HG02642 (cell line): Measurements from ENCODE around the gene DLGAP4.

ENCODE experiments used
- ATAC-seq: cut with Tn5 transposase; IDR thresholded peaks from one replicate; pipeline ENCODE4 v1.9.1; 2021; ENCODE audit warnings: mild to moderate bottlenecking; ENCODE audit not compliant: unreplicated experiment, poor library complexity

Gene DLGAP4

DNA sequence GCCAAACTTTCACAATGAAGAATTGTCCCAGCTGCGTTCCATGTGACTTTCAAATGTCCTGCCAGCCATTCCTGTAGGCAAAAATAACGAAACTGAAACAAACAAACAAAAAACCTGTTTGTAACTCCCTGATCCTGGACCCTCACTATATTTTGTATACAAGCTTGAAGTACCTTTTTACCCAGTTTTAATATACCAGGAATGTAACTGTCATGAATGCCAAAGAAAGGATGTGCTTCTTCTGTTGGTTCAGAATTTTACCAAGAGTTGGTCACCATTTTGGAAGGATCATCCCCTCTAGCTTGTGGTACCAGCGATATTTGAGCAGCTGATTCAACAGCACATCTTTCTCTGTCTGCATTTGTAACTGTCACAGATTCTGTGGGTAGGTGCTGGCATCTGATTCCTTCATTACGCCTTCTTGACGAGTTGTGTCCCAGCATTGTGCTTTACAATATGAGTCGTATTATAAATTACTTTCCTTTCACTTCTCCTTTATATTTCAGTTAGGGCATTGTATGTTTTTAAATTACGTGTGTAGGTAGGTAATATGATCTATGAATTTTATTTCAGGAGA lies 93.9 kb downstream of the DLGAP4 start:
- ATAC-seq = no peak

DNA sequence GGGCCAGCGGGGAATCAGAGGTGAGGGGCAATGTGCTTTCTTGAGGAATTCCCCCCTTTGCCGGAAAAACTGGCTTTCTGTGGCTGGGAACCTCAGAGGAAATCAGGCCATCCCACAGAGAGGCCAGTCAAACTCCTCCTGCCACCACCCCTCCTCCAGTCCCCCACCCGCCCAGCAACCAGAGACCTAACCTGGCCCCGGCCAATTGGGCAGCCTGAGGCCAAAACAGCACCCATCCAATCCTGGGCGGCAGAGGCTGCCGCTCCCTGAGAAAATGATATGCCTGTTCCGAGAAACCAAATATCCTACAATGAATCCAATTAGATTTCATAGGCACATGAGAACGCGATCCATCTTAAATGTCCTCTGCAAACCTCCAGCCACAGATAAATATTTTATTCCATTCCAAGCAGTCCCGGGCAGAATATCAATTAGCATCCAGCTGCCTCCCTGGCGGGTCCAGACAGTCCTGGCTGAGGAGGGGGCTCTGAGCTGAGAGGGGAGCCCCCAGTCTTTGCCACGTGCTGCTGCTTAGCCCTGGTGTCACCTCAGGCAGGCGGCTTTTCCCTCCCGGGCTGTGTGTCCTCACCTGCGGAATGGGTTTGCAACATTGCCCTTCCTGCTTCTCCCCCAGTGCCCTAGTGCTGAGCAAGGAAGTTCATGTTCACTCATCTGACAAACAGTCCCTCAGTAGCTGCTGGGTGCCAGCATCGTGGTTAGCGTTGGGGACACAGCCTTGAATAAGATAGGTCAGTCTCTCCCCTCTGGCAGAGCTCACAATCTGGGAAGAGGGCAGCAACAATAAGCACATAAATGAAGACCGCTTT lies 95.0 kb downstream of the DLGAP4 start:
- ATAC-seq = no peak

- no peak for ATAC-seq
These were observed 96.6 kb downstream of the DLGAP4 start for GRCh38 chr20:36402708-36403107.

GRCh38 chr20:36404435-36404978 lies 98.4 kb downstream of the DLGAP4 start:
- no peak for ATAC-seq

DNA sequence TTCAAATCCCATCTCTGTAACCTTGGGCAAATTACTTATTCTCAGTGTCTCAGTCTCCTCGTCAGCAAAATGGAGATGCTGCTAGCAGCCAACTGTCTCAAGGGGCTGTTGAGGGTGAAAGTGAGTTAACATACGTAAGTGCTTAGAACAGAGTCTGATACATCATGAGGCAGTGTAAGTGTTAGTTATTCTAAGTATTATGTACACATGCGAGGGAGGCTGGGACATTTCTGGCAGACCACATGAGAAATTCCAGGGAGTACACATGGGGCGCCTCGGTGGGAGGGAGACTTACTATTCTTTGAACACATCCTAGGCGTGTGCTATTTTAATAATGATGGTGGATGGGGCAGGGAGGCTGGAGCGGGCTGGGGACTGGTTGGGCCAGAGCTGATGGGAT lies 99.1 kb downstream of the DLGAP4 start:
- ATAC-seq = no peak

DNA sequence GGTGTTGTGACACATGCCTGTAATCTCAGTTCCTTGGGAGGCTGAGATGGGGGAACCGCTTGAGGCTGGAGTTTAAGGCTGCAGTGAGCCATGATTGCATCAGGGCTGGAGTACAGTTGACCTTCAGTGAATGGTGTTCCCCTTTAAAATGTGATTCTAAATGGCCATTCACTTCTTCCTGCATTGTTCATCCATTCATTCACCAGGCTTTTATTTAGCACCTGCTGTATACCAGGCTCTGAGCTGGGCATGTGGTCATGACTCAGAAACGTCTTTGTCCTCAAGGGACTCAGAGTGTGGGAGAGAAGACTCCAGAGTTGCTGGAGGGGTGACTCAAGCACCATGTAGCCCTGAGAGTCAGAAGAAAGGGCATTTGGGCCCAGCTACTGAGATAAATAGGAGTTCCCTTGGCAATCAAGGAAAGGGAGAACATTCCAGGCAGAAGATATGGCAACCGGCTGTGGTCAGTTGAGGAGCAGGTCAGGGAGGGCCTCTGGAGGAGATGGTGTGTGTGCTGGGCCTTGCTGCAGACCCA lies 101.1 kb downstream of the DLGAP4 start:
- ATAC-seq = no peak

DNA sequence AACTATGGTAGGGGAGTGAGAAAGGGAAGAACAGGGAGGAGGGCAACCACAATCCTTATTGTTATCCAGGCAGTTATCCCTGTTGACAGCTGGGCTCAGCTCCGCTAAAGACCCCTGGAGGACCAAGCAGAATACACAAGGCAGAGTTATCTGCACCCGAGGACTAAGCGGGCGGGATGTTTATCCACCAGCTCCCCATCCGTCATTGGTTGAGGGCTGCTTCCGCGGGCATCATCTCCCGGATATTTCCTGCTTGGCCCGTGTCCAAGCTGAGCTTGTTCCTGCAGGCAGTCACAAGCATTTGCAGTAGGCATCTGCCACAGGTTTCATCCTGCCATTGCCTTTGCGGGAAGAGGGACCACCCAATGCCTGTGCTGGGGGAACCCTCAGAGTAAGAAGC lies 102.1 kb downstream of the DLGAP4 start:
- ATAC-seq = no peak

DNA sequence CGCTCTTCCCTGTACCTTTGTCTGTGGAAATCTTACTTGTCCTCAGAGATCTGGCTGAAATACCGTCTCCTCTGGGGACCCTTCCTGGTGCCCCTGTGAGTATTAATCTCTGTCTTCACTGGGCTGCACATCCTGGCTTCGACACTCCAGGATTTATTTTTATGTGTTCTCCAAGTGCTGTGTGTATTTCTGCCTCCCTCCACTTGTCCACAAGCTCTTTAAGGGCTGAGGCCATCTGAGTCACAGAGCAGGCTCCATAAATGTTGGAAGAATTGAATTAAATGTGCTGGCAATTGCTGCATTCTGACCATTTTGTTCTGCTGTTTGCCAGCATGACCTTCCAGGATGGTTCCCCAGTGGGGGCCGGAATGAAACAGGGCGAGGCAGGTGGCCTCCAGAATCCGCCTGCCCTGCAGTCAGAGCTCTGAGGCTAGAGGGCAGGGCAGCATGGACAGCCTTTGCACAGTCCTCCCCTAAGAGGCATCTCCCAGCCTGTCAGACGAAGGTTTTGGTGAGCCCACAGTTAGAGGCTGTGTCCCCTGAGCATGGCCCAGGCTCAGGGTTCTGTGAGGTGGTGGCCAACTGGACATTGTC lies 105.8 kb downstream of the DLGAP4 start:
- ATAC-seq = no peak

DNA sequence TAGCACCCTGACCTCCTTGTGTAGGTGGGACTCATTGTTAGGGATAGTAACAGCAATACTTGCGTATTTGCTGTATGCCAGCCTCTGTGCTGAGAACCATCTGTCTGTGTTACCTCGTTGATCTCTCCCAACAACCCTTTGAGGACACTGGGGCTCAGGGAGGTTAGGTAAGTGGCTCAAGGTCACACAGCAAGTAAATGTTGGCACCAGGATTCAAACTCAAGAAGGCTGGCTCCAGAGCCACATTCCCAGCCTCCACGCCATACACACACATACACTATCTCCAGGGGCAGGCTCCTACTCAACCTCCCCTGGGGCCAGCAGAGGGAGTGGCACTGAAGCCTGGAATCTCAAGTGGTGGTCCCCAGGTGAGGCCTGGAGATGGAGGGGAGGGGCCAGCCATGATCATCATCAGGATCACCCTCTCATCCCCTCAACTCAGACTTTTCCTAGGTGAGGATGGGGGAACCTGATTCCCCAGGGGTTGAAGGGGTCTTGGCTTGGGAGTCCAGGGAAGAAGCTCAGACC lies 109.4 kb downstream of the DLGAP4 start:
- no peak for ATAC-seq

GRCh38 chr20:36418711-36419110 lies 112.6 kb downstream of the DLGAP4 start:
- no peak for ATAC-seq

GRCh38 chr20:36421641-36422040 lies 115.5 kb downstream of the DLGAP4 start:
- ATAC-seq = no peak

GRCh38 chr20:36424314-36424713 lies 118.2 kb downstream of the DLGAP4 start:
- no peak for ATAC-seq

DNA sequence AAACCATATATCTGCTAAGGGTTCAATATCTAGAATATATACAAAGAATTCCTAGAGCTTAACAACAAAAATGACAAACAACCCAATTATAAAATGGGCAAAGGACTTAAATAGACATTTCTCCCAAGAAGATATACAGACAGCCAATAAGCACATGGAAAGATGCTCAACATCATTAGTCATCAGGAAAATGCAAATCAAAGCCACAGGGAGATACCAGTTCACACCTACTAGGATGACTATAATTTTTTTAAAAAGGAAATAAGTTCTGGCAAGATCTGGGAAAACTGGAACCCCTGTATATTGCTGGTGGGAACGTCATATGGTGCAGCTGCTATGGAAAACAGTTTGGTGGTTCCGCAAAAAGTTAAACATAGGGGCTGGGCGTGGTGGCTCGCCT lies 119.0 kb downstream of the DLGAP4 start:
- no peak for ATAC-seq

- ATAC-seq = no peak
These were observed 125.5 kb downstream of the DLGAP4 start for GRCh38 chr20:36431604-36432003.

GRCh38 chr20:36432096-36432495 lies 126.0 kb downstream of the DLGAP4 start:
- ATAC-seq = no peak

- no peak for ATAC-seq
These were observed 128.2 kb downstream of the DLGAP4 start for GRCh38 chr20:36434383-36434782.

DNA sequence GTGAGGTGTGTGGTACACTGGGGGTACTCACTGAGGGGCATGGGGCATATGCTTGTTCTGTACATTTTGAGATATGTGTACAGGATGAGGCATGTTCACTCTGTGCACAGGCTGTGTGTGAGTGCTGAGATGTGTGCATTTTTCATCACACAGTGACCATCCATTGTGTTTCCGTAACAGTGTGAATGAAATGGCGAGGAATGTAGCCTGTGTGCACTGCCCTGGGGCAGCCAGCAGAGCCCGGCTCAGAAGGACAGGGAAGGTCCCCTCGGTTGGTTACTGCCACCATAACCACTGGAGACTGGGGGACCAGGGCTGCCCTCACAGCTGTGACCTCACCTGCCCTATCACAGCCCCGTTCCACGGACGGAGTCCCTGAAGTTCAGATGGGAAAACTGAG lies 129.0 kb downstream of the DLGAP4 start:
- ATAC-seq = no peak

- ATAC-seq = no peak
These were observed 129.7 kb downstream of the DLGAP4 start for GRCh38 chr20:36435592-36436541.

GRCh38 chr20:36439040-36439730 lies 133.0 kb downstream of the DLGAP4 start:
- no peak for ATAC-seq
